GM06990 (cell line): ENCODE data around the gene RNF126.

Source experiments
- DNase-seq: peaks from one replicate; pipeline ENCODE4 v3.0.0-alpha.2; 2011; ENCODE audit not compliant: insufficient read length; ENCODE audit errors: extremely low read depth
- H3K27me3 ChIP-seq: replicated peaks from 2 replicates; pipeline ENCODE4 v1.6.0; 2011; ENCODE audit warnings: low read length; ENCODE audit not compliant: control insufficient read depth, insufficient read depth
- H3K36me3 ChIP-seq: 2 replicates; pipeline ENCODE4 v1.5.1; 2011; ENCODE audit warnings: low read length; ENCODE audit not compliant: control insufficient read depth, insufficient read depth
- H3K4me3 ChIP-seq: replicated peaks from 2 replicates; pipeline ENCODE4 v1.5.1; 2011; ENCODE audit warnings: low read depth, mild to moderate bottlenecking, control low read depth, low read length
- TF ChIP-seq, protein P1 (sequence below): IDR thresholded peaks from 2 replicates; pipeline ENCODE4 v1.5.1; 2011; ENCODE audit warnings: low read length, control low read depth, mild to moderate bottlenecking, inconsistent platforms; ENCODE audit not compliant: insufficient read depth, poor library complexity, severe bottlenecking

The RNF126 gene

DNA sequence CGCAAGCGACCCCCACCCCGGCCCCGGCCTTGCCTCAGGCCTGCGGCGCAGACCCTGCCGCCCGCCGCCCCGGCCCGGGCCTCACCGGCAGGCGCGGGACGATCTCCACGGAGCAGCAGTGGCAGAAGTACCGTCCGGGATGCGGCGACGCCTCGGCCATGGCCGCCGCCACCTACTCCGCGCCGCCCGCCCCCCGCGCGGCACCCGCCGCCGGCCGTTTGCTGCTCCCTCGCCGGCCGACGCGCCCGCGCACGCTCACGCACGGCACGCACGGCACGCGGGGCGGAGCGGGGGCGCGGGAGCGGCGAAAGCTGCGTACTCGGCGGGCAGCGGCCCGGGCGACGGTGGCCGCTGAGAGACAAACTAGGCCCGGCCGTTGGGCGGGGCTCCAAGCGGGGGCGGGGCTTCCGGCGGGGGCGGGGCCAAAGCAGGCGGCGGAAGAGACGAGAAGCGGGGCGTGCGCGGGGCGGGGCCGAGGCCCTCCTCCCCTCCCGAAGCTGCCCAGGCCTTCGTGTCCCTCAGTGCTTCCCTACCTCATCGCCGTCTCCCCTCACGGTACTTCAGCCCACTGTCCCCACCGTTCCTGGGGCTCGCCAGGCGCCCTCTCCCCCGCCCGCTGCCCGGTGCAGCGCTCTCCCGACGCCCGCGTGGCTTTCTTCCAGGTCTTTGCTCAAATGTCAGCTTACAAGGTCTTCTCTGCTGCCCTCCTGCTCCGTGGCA, at the start of gene RNF126:
Gene RNF126 (minus strand): TSS at position 253 of the 720 bp plus-strand sequence. CDS start 93 bp downstream, at position 160.
- H3K27me3 ChIP-seq, result no peaks in the 10 kb centered on the region
- TF ChIP-seq, protein P1, sequence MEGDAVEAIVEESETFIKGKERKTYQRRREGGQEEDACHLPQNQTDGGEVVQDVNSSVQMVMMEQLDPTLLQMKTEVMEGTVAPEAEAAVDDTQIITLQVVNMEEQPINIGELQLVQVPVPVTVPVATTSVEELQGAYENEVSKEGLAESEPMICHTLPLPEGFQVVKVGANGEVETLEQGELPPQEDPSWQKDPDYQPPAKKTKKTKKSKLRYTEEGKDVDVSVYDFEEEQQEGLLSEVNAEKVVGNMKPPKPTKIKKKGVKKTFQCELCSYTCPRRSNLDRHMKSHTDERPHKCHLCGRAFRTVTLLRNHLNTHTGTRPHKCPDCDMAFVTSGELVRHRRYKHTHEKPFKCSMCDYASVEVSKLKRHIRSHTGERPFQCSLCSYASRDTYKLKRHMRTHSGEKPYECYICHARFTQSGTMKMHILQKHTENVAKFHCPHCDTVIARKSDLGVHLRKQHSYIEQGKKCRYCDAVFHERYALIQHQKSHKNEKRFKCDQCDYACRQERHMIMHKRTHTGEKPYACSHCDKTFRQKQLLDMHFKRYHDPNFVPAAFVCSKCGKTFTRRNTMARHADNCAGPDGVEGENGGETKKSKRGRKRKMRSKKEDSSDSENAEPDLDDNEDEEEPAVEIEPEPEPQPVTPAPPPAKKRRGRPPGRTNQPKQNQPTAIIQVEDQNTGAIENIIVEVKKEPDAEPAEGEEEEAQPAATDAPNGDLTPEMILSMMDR, result no peak
- peak; percentile 96 for DNase-seq
- H3K4me3 ChIP-seq, result peak within 1 kb of the TSS; percentile 97
- peaks cover 8% of the 10 kb centered on the region for H3K36me3 ChIP-seq

DNA sequence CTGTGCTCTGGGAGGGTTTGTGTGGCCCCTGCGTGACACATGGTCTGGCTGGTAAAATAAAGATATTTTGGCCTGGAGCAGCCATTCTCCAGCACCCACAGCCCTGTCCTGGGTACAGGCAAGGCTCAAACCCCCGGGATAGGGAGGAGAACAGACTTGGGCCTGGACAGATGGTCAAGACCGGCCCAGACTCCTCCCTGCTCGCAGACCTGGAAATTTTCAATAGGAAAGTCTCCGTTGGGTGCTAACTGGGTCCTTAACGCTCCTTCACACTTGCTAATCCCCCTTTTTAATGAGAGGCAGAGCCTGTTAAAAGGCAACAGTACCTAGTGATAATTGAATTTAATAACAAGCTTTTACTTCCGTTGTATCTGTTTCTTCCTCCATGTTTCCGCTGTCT, 48.2 kb upstream of the RNF126 start:
- TF ChIP-seq, protein P1, result no peak
- no peak overlapping the region for H3K4me3 ChIP-seq
- no peak for DNase-seq
- H3K27me3 ChIP-seq, result no peaks in the 10 kb centered on the region; the same call in none of the 2 replicates
- H3K36me3 ChIP-seq, result no peaks in the 10 kb centered on the region

DNA sequence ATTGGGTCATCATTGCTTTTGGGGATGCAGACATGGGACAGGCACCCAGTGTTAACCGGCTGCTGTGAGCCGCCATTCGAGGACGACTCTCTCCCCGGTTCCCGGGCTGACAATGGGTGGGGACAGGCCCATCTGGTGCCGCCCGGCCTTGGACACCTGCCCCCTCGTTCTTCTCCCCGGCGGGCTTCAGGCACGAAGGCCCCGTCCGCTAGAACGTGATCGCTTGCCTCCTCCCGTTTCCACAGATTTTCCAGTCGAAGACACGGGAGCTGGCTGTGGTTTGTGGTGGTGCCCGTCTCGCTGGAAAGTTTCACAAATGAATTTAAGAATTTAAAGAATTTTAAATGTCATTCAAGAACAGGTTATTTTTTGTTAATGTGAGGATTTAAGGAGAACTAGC, 47.8 kb upstream of the RNF126 start:
- H3K36me3 ChIP-seq, result no peaks in the 10 kb centered on the region
- H3K4me3 ChIP-seq, result no peak overlapping the region
- TF ChIP-seq, protein P1, result no peak
- H3K27me3 ChIP-seq, result no peaks in the 10 kb centered on the region; the same call in none of the 2 replicates
- DNase-seq, result no peak

DNA sequence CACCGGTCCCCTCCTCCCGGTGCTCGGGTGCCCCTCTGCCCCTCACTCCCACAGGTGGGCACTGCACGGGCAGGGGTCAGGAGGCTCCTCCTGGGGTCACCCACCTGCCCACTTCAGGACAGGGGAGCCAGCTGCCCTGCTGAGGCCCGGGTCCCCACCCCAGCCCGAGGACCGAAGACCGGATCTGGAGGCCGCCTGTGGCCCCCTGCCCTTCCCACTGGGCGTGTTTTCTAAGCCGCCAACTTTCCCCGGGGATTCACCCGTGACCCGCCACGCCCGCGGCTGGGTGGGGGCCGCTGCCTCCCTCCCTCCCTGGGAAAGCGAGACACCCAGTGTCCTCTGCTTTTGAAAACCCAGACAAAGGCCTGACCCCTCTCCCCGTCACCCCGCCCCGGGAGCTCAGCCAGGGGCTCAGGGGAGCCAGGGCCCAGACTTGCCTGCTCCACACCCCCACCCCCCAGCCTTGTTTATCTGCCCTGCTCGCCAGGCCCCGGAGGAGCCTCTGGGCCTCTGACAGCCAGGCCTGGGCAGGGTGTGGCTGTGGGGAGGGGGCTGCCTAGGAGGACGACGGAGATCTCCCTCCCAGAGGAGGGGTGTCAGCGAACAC, 47.1 kb upstream of the RNF126 start:
- Histone ChIP-seq H3K4me3 (no peak overlapping the region), H3K36me3 (no peaks in the 10 kb centered on the region), H3K27me3 (no peaks in the 10 kb centered on the region; the same call in none of the 2 replicates)
- TF ChIP-seq, protein P1, result no peak
- no peak for DNase-seq

DNA sequence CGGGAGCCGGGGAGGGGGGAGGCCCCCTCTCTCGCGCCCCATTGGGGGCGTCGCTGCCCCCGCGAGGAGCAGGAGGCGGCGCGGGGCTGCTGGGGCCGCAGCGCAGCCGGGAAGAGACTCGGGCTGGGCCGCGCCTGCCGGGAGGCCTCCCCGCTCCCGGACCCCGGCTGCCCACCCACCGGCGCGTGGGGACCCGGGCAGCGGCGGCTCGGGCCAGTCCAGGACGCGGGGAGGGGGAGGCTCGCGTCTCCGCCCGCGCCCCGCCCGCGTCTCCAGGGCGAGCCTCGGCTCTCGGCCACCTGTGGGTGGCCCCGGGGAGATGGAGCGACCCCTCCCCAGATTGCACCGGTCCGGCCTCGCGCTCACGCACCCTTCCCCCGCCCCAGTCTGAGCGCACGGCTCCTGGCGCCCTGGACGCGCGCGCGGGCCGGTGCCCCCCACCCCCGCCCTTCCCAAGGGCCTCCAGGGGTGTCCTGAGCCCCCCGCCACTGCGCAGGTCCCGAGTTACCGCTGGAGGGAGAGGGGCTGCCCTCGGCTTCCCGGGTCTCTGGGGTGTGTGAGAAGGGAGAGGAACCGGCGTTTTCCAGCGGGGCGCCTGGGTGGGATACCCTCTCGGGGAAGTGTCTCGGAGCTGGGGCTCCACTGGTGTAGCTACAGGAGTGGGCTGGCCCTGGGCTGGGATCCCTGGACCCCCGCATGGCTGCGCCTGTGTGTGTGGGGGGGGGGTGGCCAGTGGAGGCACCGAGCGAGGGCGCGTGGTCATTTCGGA, 46.4 kb upstream of the RNF126 start:
- TF ChIP-seq, protein P1, result no peak
- no peaks in the 10 kb centered on the region; the same call in none of the 2 replicates for H3K27me3 ChIP-seq
- no peak overlapping the region for H3K4me3 ChIP-seq
- H3K36me3 ChIP-seq, result no peaks in the 10 kb centered on the region
- no peak for DNase-seq
